Stimulated activated CD4-positive, alpha-beta T cell treated with anti-CD3 and anti-CD28 coated beads, TNF-alpha, amount 100 ng/mL, for 4 hours (primary cell): Measurements from ENCODE around the gene GNB1L.
"Not testable (repeated sequence)": the region's sequence is repeated elsewhere in the genome, so short reads cannot be mapped to it uniquely, and the experiment has no call there.

Experiments
- DNase-seq, 3 experiments: peaks; one replicate each; pipeline ENCODE4 v3.0.0-alpha.2; 2020; ENCODE audit warnings: low read depth in 3 of 3

The GNB1L gene

GRCh38 chr22:19795617-19796008 is 59.1 kb downstream of the GNB1L start:
- DNase-seq, result no peak

GRCh38 chr22:19793661-19794310 is 60.9 kb downstream of the GNB1L start:
- DNase-seq, result no peak

GRCh38 chr22:19793161-19793560 is 61.5 kb downstream of the GNB1L start:
- DNase-seq, result no peak

- not testable (repeated sequence) for DNase-seq
These were observed 62.2 kb downstream of the GNB1L start for GRCh38 chr22:19792383-19792896.

GRCh38 chr22:19791894-19792293 is 62.8 kb downstream of the GNB1L start:
- DNase-seq, result no peak

GRCh38 chr22:19791243-19791642 is 63.4 kb downstream of the GNB1L start:
- DNase-seq, result no peak

GRCh38 chr22:19789828-19790227 is 64.8 kb downstream of the GNB1L start:
- DNase-seq, result no peak

- DNase-seq, result no peak
These were observed 65.3 kb downstream of the GNB1L start for GRCh38 chr22:19789406-19789805.

GRCh38 chr22:19788661-19789225 is 65.9 kb downstream of the GNB1L start:
- no peak for DNase-seq

- no peak for DNase-seq
These were observed 66.9 kb downstream of the GNB1L start for GRCh38 chr22:19787849-19788141.

GRCh38 chr22:19786959-19787848 is 67.5 kb downstream of the GNB1L start:
- no peak for DNase-seq

- no peak for DNase-seq
These were observed 68.4 kb downstream of the GNB1L start for GRCh38 chr22:19786264-19786585.

GRCh38 chr22:19785461-19786263 is 69.0 kb downstream of the GNB1L start:
- DNase-seq, result no peak

GRCh38 chr22:19784384-19785175 is 70.1 kb downstream of the GNB1L start:
- DNase-seq, result no peak

- DNase-seq, result no peak
These were observed 70.9 kb downstream of the GNB1L start for GRCh38 chr22:19783586-19784383.

GRCh38 chr22:19782533-19782932 is 72.1 kb downstream of the GNB1L start:
- DNase-seq, result no peak

GRCh38 chr22:19779685-19780268 is 74.9 kb downstream of the GNB1L start:
- no peak for DNase-seq

- no peak for DNase-seq
These were observed 75.7 kb downstream of the GNB1L start for GRCh38 chr22:19779011-19779421.

- DNase-seq, result not testable (repeated sequence)
These were observed 77.5 kb downstream of the GNB1L start for GRCh38 chr22:19777192-19777591.

GRCh38 chr22:19776433-19777031 is 78.1 kb downstream of the GNB1L start:
- no peak for DNase-seq
